ENCODE results near the gene TAF1D. TPM values are rescaled to one million over a fixed set of nuclear protein-coding genes. Genes with fewer than 3 reads are reported as not detected.

TAF1D gene
- total and polyA plus RNA-seq, 10 of the 15 experiments (the other 5 are each of a cell fraction or from before 2014, with no cell fraction given) = 101 to 314 (median 199) TPM

- TF ChIP-seq, protein P1, sequence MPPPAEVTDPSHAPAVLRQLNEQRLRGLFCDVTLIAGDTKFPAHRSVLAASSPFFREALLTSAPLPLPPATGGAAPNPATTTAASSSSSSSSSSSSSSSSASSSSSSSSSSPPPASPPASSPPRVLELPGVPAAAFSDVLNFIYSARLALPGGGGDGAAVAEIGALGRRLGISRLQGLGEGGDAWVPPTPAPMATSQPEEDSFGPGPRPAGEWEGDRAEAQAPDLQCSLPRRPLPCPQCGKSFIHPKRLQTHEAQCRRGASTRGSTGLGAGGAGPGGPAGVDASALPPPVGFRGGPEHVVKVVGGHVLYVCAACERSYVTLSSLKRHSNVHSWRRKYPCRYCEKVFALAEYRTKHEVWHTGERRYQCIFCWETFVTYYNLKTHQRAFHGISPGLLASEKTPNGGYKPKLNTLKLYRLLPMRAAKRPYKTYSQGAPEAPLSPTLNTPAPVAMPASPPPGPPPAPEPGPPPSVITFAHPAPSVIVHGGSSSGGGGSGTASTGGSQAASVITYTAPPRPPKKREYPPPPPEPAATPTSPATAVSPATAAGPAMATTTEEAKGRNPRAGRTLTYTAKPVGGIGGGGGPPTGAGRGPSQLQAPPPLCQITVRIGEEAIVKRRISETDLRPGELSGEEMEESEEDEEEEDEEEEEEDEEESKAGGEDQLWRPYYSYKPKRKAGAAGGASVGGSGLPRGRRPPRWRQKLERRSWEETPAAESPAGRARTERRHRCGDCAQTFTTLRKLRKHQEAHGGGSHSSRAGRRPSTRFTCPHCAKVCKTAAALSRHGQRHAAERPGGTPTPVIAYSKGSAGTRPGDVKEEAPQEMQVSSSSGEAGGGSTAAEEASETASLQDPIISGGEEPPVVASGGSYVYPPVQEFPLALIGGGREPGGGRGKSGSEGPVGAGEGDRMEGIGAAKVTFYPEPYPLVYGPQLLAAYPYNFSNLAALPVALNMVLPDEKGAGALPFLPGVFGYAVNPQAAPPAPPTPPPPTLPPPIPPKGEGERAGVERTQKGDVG (CRISPR knock-in tag; IDR thresholded peaks at IDR 0.05) = no peak
- TF ChIP-seq, protein P2, sequence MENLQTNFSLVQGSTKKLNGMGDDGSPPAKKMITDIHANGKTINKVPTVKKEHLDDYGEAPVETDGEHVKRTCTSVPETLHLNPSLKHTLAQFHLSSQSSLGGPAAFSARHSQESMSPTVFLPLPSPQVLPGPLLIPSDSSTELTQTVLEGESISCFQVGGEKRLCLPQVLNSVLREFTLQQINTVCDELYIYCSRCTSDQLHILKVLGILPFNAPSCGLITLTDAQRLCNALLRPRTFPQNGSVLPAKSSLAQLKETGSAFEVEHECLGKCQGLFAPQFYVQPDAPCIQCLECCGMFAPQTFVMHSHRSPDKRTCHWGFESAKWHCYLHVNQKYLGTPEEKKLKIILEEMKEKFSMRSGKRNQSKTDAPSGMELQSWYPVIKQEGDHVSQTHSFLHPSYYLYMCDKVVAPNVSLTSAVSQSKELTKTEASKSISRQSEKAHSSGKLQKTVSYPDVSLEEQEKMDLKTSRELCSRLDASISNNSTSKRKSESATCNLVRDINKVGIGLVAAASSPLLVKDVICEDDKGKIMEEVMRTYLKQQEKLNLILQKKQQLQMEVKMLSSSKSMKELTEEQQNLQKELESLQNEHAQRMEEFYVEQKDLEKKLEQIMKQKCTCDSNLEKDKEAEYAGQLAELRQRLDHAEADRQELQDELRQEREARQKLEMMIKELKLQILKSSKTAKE (IDR thresholded peaks at IDR 0.05; ENCODE audit: low read depth, poor library complexity, severe bottlenecking) = peak; percentile 56
Measured at GRCh38 chr11:93783765-93784144, 42.5 kb upstream of the TAF1D start (continued).

DNA sequence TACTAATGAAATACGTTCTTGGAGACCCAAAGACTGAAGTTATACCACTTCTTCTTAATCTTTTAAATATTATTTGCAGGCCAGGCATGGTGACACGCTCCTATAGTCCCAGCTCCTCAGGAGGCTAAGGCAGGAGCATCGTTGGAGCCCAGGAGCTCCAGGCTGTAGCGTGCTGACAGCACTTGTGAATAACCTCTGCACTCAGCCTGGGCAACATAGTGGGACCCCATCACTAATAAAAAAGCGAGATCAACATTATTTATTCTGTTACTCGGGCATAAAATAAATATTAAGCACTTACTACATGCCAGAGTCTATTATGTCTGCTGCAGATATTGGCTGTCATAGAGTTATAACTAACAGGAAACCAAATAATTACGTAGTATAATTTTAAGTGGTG is 42.1 kb upstream of the TAF1D start:
- ChIA-PET POLR2A (interaction anchor here (1.1 to 5.2 kb wide), 3 partner anchors 36 to 122 kb away, joined by 3 to 85 read pairs (median 7); partner anchors contain the start of genes C11orf54, CEP295 and TAF1D), CTCF (interaction anchor here (0.6 to 3.5 kb wide), 14 partner anchors 11 to 1357 kb away, joined by 3 to 36 read pairs (median 4); partner anchors contain the start of genes C11orf54 and TAF1D), SMC1A (ENCODE audit: uncharacterized antibody, unreplicated experiment) (interaction anchor here (1.1 to 4.9 kb wide), 8 partner anchors 17 to 250 kb away, joined by 3 to 74 read pairs (median 4); partner anchors contain the start of genes C11orf54 and TAF1D), RAD21 (ENCODE audit: unreplicated experiment) (interaction anchor here (0.8 to 2.9 kb wide), 6 partner anchors 36 to 674 kb away, joined by 3 to 40 read pairs (median 8); partner anchors contain the start of genes C11orf54, PANX1 and TAF1D)
- Histone ChIP-seq H3K4me2 (ENCODE audit: control insufficient read depth, insufficient read depth) (peak overlapping the region; percentile 71), H3K27me3 (replicated peaks in 1 of 2; ENCODE audit: control insufficient read depth in 2 of 2, insufficient read depth in 2 of 2, low read length in 1 of 2) (no peaks in the 10 kb centered on the region), H3K36me3 (ENCODE audit: control insufficient read depth in 2 of 2, insufficient read depth in 2 of 2, low read length in 1 of 2) (peaks cover 0 to 8% of the 10 kb centered on the region in 2 experiments; a peak in 1 of 4 replicates), H3K9me3 (replicated peaks; ENCODE audit: control insufficient read depth, insufficient read depth, low read length) (no peaks in the 10 kb centered on the region), H3K4me3 (peak overlapping the region; percentile 80), H3K9ac (ENCODE audit: control insufficient read depth, insufficient read depth, low read length) (peak overlapping the region; percentile 99), H3K79me2 (ENCODE audit: control insufficient read depth, insufficient read depth, low read length) (peaks cover 47% of the 10 kb centered on the region), H4K20me1 (ENCODE audit: control insufficient read depth, insufficient read depth) (0 out of 2 replicates have a peak, but pooled peaks cover 3% of the 10 kb centered on the region), H3K27ac (ENCODE audit: control insufficient read depth, insufficient read depth) (peak overlapping the region; percentile 95; the same call in 1 of the 2 replicates), H3K4me1 (ENCODE audit: control insufficient read depth, insufficient read depth, low read length) (no peaks in the 10 kb centered on the region; the same call in 1 of the 2 replicates), H2AFZ (ENCODE audit: control insufficient read depth, low read depth, low read length) (peak overlapping the region; percentile 74; the same call in 1 of the 2 replicates)
- in situ Hi-C loops (cut with MboI) (no loop called here), intact Hi-C loops (cut with micrococcal nuclease; ENCODE audit: unreplicated experiment) (loop anchor here (10.0 kb wide), 1 partner anchor 589 kb away; the partner anchor contains the start of gene SLC36A4)
- no peak for ATAC-seq
- no TSS peak for BruUV-seq (replicated peaks)
- FAIRE-seq = no peak
- DNase-seq (ENCODE audit: low read depth, low spot score) = no peak
- WGBS (ENCODE audit: insufficient coverage, insufficient replicate concordance, low lambda C conversion rate, missing lambda C conversion rate) = 56% methylated on average over 7 of the region's 7 CpGs
- TF ChIP-seq ATF7 (IDR thresholded peaks at IDR 0.05; ENCODE audit: low read depth) (no peak), TCF3 (IDR thresholded peaks at IDR 0.05; ENCODE audit: borderline replicate concordance, insufficient read depth, low read depth, low read length) (no peak), REST (IDR thresholded peaks at IDR 0.05; ENCODE audit: low read depth, low read length) (no peak), NR2F1 (conservative IDR thresholded peaks at IDR 0.05) (no peak), TBL1XR1 (IDR thresholded peaks at IDR 0.05; ENCODE audit: low read depth, low read length) (no peak), JUNB (IDR thresholded peaks at IDR 0.05) (no peak), MEF2B (IDR thresholded peaks at IDR 0.05; ENCODE audit: partially characterized antibody, poor library complexity, severe bottlenecking) (no peak), ZNF217 (IDR thresholded peaks at IDR 0.05) (no peak)
- TF ChIP-seq, protein P3, sequence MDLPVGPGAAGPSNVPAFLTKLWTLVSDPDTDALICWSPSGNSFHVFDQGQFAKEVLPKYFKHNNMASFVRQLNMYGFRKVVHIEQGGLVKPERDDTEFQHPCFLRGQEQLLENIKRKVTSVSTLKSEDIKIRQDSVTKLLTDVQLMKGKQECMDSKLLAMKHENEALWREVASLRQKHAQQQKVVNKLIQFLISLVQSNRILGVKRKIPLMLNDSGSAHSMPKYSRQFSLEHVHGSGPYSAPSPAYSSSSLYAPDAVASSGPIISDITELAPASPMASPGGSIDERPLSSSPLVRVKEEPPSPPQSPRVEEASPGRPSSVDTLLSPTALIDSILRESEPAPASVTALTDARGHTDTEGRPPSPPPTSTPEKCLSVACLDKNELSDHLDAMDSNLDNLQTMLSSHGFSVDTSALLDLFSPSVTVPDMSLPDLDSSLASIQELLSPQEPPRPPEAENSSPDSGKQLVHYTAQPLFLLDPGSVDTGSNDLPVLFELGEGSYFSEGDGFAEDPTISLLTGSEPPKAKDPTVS (IDR thresholded peaks at IDR 0.05; ENCODE audit: low read depth, low read length) = no peak

All from GM12878 (cell line).